HEK293T (cell line): ENCODE measurements around the gene USP22.

Source experiments
- FOXK2 ChIP-seq: fragments of 450-650 bp; IDR thresholded peaks from 2 replicates; pipeline ENCODE4 v1.6.1; 2016; ENCODE audit warnings: mild to moderate bottlenecking
- L3MBTL2 ChIP-seq: fragments of 450-650 bp; conservative IDR thresholded peaks from 2 replicates; pipeline ENCODE4 v1.6.1; 2016; ENCODE audit warnings: mild to moderate bottlenecking
- NFRKB ChIP-seq: fragments of 450-650 bp; IDR thresholded peaks from 2 replicates; pipeline ENCODE4 v1.6.1; 2016; ENCODE audit warnings: mild to moderate bottlenecking, moderate library complexity
- SP1 ChIP-seq: fragments of 450-650 bp; IDR thresholded peaks from 2 replicates; pipeline ENCODE4 v1.6.1; 2017
- SUZ12 ChIP-seq: fragments of 450-650 bp; IDR thresholded peaks from 2 replicates; pipeline ENCODE4 v1.6.1; 2016; ENCODE audit warnings: mild to moderate bottlenecking

DNA sequence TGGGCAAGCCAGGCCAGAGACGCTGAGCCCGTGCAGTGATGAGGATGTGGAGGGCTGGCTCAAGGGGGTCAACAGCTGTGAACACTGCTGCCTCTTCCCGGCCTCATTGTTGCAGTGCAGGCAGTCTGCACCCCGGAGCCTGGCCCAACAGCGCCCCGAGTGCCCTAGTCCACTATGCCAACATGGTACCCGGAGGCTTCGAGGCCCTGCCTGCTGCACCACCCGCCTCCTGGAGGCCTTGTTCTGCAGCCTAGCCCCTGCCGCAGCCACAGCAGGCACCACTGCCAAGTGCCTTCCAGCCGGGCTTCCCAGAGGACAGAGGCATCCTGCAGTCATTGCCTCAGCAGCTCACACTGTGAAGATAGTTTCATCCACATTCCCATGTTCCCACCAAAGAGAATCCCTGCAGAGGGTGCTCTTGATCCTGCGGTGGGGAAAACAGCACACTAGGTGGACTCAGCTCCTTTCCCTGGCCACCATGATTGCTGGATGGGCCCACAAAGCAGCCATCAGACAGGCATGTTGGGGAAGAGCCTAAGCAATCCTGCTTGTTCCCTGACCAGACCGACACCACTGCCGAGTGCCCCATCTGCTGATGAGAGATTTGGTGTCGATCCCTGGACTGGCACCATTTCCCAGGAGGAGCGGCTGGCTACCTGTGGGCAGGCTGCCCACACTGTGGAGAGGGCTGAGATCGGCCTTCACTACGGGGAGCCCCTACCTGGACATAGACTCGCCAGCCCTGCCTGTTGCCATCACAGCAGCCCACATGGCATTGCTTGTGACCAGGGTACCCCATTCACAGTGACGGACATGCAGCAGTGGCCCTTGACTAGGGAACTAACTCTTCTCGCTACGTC is 44.9 kb downstream of the USP22 start:
- TF ChIP-seq SP1 (no peak), FOXK2 (no peak), L3MBTL2 (no peak), SUZ12 (no peak), NFRKB (no peak)
